Activated gamma-delta T cell (primary cell): Measurements from ENCODE around the gene EPHA10.

Experiments used
- DNase-seq: peaks from one replicate; lab custom pipeline; 2025; lab: John Stamatoyannopoulos, UW

The EPHA10 gene

GRCh38 chr1:37734629-37735591 lies 30.0 kb downstream of the EPHA10 start:
- DNase-seq = no peak

DNA sequence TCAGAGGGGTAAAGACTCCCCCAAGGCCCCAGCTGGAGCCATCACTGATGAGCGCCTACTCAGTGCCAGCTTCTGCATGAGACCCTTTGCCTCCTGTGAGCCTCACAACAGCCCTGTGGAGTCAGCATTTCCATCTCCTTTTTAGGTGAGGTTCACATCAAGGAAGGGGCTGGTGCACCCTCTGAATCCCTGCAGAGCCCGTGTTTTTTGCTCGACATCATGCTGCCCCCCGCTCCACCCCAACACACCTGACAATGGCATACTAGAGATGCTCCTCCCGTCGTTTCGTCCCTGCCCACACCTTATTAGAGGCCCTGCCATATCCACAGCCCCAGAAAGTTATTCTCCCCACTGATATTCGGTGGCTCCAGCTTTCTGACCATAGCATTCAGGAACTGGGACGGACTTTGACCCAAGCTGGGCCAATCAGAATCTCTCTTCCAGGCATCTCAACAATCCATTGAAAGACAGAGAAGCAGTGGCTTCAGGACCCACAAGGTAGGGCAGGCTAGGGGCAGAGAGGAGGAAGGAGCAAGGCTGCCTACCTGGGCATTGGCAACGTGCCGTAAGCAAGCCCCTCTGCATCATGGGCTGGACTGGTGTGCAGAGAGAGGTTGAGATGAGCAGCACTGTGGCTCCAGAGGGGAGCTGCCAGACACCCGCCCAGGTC lies 32.7 kb downstream of the EPHA10 start:
- DNase-seq = no peak

DNA sequence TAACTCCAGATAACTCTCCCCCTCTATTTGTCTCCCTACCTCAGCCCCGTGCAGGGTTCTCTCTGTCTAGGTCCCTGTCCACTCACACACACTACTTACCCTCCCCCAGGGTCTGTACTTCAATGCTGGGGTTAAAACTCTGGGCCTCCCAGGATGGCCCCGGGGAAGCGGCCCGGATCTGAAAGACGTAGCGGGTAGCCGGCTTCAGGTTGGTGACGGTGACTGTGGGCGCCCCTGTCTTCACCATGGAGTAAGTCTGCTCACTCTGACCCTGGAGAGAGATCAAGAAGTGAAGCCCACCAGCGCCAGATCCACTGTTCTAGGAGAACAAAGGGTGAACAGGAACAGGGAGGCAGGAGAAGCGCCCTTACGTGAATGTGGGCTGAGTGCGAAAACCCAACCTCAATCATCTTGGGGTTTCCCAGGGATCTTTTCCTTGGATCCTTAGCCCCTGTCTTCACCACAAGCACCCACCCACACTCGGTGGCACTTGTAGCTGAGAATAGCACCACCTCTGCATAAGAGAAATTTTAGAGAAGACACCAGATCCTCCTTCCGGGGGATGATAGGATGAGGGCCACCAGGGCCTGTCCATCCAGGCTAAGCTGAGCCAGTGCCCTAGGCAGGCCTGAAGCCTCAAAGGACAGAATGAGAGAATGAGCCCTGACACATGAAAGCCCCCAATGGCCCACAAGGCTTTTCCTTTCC lies 33.5 kb downstream of the EPHA10 start:
- DNase-seq = no peak

- DNase-seq = no peak
Measured at GRCh38 chr1:37730376-37730775, 34.5 kb downstream of the EPHA10 start.

- DNase-seq = no peak
Measured at GRCh38 chr1:37728416-37728815, 36.5 kb downstream of the EPHA10 start.

DNA sequence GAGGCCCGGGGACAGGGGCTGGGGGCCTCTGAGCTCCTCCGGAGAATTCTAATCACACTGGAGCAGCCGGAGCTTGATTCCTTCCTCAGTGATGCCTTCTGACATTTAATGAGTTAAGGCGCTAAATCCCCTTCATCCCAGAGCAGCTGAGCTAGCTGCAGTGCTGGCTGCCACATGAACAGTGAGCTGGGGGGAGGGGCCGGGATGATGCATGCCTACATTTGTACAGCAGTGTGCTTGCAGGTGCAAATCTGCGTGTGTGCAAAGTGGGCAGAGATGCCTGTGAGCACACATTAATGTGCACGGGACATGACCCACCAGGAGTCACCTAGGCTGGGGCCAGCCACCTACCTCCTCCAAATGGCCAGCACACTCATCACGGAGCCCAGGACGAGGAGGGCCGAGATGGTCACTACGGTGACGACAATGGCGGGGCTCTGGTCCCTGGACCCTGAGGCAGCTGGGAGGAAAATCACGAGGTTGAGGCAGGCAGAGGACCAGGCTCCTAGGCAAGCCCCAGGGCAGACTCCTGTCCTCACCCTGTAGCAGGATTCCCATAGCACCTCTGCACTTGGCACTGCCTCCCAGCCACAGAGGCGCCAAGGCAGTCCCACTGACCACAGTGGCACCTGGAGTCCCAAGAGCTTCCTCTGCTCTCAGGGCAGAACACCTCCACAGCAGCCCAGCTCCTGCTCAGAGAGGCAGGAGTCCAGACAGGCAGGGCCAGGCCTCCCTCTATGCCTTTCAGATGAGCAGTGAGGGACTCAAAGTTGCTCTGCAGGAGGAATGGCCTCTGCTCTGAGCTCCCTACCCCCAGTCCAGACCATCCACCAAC lies 38.0 kb downstream of the EPHA10 start:
- no peak for DNase-seq

DNA sequence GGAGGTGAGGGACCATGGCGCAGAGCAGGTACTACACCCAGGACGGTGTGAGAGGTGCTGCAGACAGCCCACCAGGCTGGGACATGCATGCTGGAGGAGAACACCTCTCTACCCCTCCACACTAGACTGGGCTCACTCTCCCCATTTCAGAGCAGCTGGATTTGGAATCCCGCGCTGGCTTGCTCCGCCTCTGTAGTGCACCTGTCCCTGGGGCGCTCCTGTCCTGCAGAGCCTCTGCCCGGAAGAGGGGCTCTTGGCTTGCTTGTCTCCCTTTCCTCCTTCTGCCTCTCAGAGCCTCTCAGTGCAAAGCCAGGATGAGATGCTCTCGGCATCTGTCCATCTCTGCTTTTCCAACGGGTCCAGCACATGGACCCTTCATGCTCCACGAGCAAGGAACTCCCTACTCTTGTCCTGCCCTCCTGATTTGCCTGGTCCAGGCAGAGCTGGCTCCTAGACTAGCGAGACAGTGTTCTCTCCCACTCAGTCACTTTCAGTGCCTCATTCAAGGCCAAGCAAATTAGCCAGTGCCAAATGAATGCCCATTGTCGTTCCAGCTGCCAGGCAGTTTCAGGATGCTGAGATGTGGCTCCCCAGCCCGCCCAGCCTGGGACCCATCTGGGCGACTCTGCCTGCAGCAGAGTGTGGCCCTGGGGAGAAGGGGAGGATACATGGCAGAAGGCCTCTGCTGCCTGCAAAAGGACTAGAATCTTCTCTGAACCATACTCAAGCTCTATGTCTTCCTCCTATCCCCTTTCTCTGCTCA lies 38.9 kb downstream of the EPHA10 start:
- DNase-seq = no peak

- DNase-seq = no peak
Measured at GRCh38 chr1:37724575-37724974, 40.3 kb downstream of the EPHA10 start.

DNA sequence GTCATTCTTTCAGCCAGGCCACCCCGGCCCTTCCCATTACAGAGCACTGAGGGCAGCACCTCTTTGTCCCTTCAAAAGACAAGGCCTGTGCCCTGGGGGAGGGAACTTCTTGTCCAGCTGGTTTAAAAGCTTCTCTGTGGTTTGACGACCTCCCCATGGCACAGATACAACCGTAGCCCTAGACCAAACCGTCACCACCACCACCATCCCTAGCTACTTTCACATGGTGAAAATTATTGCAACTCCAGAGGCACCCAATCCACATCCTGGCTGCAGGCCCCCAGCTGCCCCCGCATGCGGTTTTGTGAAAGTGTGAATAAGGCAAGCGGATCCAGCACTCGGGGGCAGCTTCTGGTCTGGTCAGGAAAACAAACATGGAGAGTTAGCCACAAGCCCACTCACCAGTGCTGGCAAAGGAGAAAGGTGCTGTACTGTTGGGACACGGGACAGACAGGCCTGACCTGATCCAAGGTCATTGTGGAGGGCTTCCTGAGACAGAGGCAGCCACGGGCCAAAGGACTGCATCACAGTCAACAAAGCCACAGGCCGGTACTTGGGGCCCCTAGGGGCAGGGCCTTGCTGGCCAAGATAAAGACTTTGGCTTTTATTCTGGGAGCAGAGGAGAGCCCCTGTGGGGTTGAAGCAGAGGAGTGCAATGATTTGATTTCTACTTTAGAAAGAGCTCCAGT lies 41.4 kb downstream of the EPHA10 start:
- no peak for DNase-seq

DNA sequence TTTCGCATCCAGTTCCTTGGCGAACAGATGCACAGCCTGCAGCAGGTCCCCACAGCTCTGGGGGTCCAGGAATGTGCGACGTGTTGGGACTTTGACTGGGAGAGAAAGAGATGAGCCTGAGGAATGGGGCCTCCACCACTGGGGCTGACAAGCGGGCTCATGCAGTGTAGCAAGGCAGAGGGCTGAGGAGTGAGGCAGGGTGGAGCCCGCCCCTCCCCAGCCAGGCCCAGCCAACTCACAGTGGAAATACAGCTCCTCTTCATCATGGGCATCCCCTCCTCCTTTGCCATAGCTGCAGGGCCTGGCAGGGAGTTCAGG lies 41.9 kb downstream of the EPHA10 start:
- no peak for DNase-seq

DNA sequence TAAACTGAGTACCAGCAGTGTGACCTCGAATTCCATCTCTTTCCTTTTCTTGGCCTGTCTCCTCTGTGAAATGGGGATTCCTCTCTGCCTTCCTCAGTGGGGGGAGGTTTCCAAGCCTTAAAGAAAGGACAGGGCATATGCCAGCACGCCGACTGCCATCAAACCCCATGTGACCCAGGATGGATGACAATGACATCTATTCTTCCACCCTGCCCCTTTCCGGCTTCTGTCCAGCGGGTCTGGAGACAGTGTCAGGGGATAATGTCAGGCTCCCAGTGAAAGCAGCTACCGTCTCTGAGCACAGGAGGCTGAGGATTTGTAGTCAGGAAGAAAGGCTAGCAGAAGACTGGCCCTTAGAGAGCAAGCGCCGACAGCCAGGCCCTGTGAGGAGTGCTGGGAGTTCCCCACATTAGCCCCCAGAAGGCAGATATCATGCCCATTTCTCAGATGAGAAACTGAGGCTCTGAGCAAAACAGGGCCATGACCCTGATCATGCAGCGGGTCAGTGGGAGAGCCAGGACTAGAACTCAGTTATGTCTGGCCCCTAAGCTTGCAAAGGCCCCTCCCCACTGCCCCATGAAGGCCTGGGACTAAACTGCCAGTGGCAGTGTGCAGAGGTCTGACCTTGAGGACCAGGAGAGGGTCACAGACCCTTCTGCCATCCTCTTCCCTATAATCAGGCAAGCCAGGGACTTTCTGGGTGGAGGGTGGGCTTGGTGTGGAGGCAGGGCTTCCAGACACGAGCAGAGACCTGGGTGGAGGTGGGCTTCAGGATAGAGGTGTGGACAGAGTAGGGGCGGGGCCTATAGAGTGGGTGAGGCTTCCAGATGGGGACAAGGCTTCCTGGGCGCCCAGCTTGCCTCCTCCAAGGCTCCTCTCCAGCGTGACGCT lies 42.5 kb downstream of the EPHA10 start:
- DNase-seq = no peak

DNA sequence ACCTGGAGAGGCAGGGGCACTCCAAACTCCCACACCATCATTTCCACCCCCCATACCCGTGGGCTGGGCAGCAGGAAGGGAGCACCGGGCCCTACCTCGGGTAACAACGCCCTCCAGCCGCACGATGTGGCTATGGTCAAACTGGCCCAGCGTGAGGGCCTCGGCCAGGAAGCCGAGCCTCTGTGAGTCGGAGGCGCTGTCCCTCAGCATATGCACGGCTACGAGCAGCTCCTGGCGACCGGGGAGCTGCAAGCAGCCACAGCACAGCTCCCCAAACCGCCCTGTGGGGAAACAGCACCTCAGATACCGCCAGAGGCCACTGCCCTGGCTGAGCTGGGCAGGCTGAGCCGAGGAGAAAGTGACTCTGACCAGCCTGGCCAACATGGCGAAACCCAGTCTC lies 43.4 kb downstream of the EPHA10 start:
- DNase-seq = no peak

- DNase-seq = no peak
Measured at GRCh38 chr1:37720231-37721130, 44.4 kb downstream of the EPHA10 start.

DNA sequence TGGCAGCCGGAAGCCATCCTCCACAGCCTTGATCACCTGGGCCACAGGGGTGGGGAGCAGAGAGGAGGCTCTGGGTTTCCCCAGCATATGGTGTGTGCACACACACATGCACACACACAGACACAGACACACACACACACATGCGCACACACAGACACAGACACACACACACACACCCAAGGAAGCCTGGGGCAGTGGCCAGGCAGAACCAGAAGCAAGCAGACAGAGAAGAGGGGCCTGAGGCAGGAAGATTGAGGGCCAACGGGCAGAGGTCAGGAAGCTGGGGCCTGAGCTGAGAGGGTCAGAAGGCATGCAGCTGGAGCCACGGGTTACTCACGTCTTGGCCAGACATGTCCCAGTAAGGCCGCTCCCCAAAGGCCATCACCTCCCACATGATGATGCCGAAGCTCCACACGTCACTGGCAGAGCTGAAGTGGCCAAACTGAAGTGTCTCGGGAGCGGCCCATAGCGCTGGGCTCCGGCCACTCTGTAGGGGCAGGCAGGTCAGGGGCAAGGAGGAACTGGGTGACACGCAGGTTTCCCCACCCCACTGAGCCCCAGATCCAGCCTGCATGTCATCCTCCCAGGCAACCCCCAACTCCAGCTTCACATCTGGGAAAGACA lies 45.2 kb downstream of the EPHA10 start:
- DNase-seq = no peak

- DNase-seq = no peak
Measured at GRCh38 chr1:37718901-37719571, 45.9 kb downstream of the EPHA10 start.

GRCh38 chr1:37718181-37718900 lies 46.6 kb downstream of the EPHA10 start:
- no peak for DNase-seq

DNA sequence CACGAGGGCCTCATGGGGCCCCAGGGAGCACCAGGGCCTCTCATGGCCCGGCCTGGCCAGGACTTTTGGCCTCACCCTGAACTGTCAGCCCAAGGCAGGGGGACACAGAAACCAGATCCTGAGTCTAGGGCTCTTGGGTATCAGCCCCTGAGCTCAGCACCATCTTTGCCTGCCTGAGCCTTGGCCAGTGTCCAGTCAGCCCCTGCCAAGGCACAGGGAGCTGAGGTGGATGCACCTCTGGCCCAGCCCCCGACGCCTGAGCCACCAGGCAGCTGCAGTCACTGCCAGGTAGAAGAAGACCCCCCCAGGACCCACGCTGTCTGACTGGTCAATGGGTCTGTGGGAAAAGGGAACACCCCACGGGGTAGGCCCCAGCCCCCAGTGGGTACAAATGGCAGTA lies 47.3 kb downstream of the EPHA10 start:
- DNase-seq = no peak
